ENCODE measurements around the gene OPN4.
"Not testable (repeated sequence)": the region's sequence is repeated elsewhere in the genome, so short reads cannot be mapped to it uniquely, and the experiment has no call there.

The OPN4 gene

GRCh38 chr10:86644152-86644793 is 10.1 kb upstream of the OPN4 start:
- Histone ChIP-seq H2BK15ac (ENCODE audit: low read depth, poor library complexity, severe bottlenecking) (no peak overlapping the region), H3K79me1 (replicated peaks; ENCODE audit: low read length, poor library complexity, severe bottlenecking) (no peaks in the 10 kb centered on the region), H3K9me3 (ENCODE audit: control insufficient read depth, low read length) (no peaks in the 10 kb centered on the region), H3K18ac (ENCODE audit: low read depth in 1 of 2, low read length in 2 of 2) (no peak overlapping the region), H3K4ac (ENCODE audit: low read depth in 1 of 2, low read length in 2 of 2) (peak overlapping the region in 1 of 2 experiments; percentile 14), H3K36me3 (ENCODE audit: control insufficient read depth in 1 of 2, insufficient read depth in 2 of 2, low read depth in 1 of 2, low read length in 2 of 2) (no peaks in the 10 kb centered on the region), H3K14ac (ENCODE audit: low read length in 2 of 2) (peak overlapping the region in 1 of 2 experiments; percentile 76), H4K91ac (ENCODE audit: low read length) (no peak overlapping the region), H2BK120ac (ENCODE audit: low read depth, low read length) (no peak overlapping the region), H3K4me1 (ENCODE audit: control insufficient read depth, insufficient read depth, low read depth, low read length) (peaks cover 23% of the 10 kb centered on the region), H3K4me2 (ENCODE audit: low read length, poor library complexity, severe bottlenecking) (no peak overlapping the region), H3K4me3 (ENCODE audit: insufficient read depth in 1 of 2, low read depth in 1 of 2, low read length in 2 of 2) (no peak overlapping the region), H3K23ac (ENCODE audit: low read length in 2 of 2) (no peak overlapping the region), H2BK5ac (ENCODE audit: low read depth, low read length, poor library complexity, severe bottlenecking) (no peak overlapping the region), H2BK12ac (ENCODE audit: low read length in 2 of 2) (no peak overlapping the region), H3K27me3 (ENCODE audit: control insufficient read depth in 1 of 2, insufficient read depth in 1 of 2, low read length in 2 of 2) (no peaks in the 10 kb centered on the region), H2AFZ (ENCODE audit: low read depth, low read length) (no peak overlapping the region), H2AK5ac (ENCODE audit: low read length, severe bottlenecking) (no peak overlapping the region), H3K9ac (ENCODE audit: low read length) (no peak overlapping the region), H3K27ac (ENCODE audit: low read length, poor library complexity, severe bottlenecking) (no peak overlapping the region), H4K8ac (ENCODE audit: low read length) (no peak overlapping the region)
- peak; percentile 38 for DNase-seq
- WGBS = 51% methylated on average over 5 of the region's 5 CpGs

- Histone ChIP-seq H3K9me3 (ENCODE audit: control insufficient read depth, low read length) (no peaks in the 10 kb centered on the region), H2BK15ac (ENCODE audit: low read depth, poor library complexity, severe bottlenecking) (no peak overlapping the region), H2BK12ac (ENCODE audit: low read length in 2 of 2) (peak overlapping the region in 1 of 2 experiments; percentile 6), H4K91ac (ENCODE audit: low read length) (no peak overlapping the region), H2AK5ac (ENCODE audit: low read length, severe bottlenecking) (no peak overlapping the region), H2BK5ac (ENCODE audit: low read depth, low read length, poor library complexity, severe bottlenecking) (no peak overlapping the region), H3K4ac (ENCODE audit: low read depth in 1 of 2, low read length in 2 of 2) (peak overlapping the region in 1 of 2 experiments; percentile 14), H3K36me3 (ENCODE audit: control insufficient read depth in 1 of 2, insufficient read depth in 2 of 2, low read depth in 1 of 2, low read length in 2 of 2) (no peaks in the 10 kb centered on the region), H3K79me1 (replicated peaks; ENCODE audit: low read length, poor library complexity, severe bottlenecking) (no peaks in the 10 kb centered on the region), H3K27ac (ENCODE audit: low read length, poor library complexity, severe bottlenecking) (no peak overlapping the region), H3K4me3 (ENCODE audit: insufficient read depth in 1 of 2, low read depth in 1 of 2, low read length in 2 of 2) (no peak overlapping the region), H4K8ac (ENCODE audit: low read length) (no peak overlapping the region), H3K9ac (ENCODE audit: low read length) (no peak overlapping the region), H3K4me2 (ENCODE audit: low read length, poor library complexity, severe bottlenecking) (no peak overlapping the region), H3K14ac (ENCODE audit: low read length in 2 of 2) (no peak overlapping the region), H2AFZ (ENCODE audit: low read depth, low read length) (no peak overlapping the region), H3K4me1 (ENCODE audit: control insufficient read depth, insufficient read depth, low read depth, low read length) (peaks cover 30% of the 10 kb centered on the region), H3K18ac (ENCODE audit: low read depth in 1 of 2, low read length in 2 of 2) (no peak overlapping the region), H3K23ac (ENCODE audit: low read length in 2 of 2) (no peak overlapping the region), H3K27me3 (ENCODE audit: control insufficient read depth in 1 of 2, insufficient read depth in 1 of 2, low read length in 2 of 2) (no peaks in the 10 kb centered on the region), H2BK120ac (ENCODE audit: low read depth, low read length) (no peak overlapping the region)
- no peak for DNase-seq
- 70% methylated on average over 5 of the region's 5 CpGs for WGBS
Observed at GRCh38 chr10:86644794-86645445, 9.4 kb upstream of the OPN4 start.

GRCh38 chr10:86645621-86646165 is 8.7 kb upstream of the OPN4 start:
- H2BK120ac ChIP-seq (ENCODE audit: low read depth, low read length); H3K9ac ChIP-seq (ENCODE audit: low read length); H4K91ac ChIP-seq (ENCODE audit: low read length); H3K27me3 ChIP-seq (ENCODE audit: control insufficient read depth in 1 of 2, insufficient read depth in 1 of 2, low read length in 2 of 2); H3K4me2 ChIP-seq (ENCODE audit: low read length, poor library complexity, severe bottlenecking); H3K18ac ChIP-seq (ENCODE audit: low read depth in 1 of 2, low read length in 2 of 2); H2BK12ac ChIP-seq (ENCODE audit: low read length in 2 of 2); H3K23ac ChIP-seq (ENCODE audit: low read length in 2 of 2); H3K4me3 ChIP-seq (ENCODE audit: insufficient read depth in 1 of 2, low read depth in 1 of 2, low read length in 2 of 2); H3K36me3 ChIP-seq (ENCODE audit: control insufficient read depth in 1 of 2, insufficient read depth in 2 of 2, low read depth in 1 of 2, low read length in 2 of 2); H2AK5ac ChIP-seq (ENCODE audit: low read length, severe bottlenecking); H3K27ac ChIP-seq (ENCODE audit: low read length, poor library complexity, severe bottlenecking); H3K14ac ChIP-seq (ENCODE audit: low read length in 2 of 2); H2AFZ ChIP-seq (ENCODE audit: low read depth, low read length); H3K4ac ChIP-seq (ENCODE audit: low read depth in 1 of 2, low read length in 2 of 2); H2BK15ac ChIP-seq (ENCODE audit: low read depth, poor library complexity, severe bottlenecking); DNase-seq; H4K8ac ChIP-seq (ENCODE audit: low read length); H3K9me3 ChIP-seq (ENCODE audit: control insufficient read depth, low read length); H3K79me1 ChIP-seq (replicated peaks; ENCODE audit: low read length, poor library complexity, severe bottlenecking); H2BK5ac ChIP-seq (ENCODE audit: low read depth, low read length, poor library complexity, severe bottlenecking): not testable (repeated sequence)
- 95% methylated on average over 3 of the region's 5 CpGs for WGBS
- H3K4me1 ChIP-seq (ENCODE audit: control insufficient read depth, insufficient read depth, low read depth, low read length) = peaks cover 30% of the 10 kb centered on the region

GRCh38 chr10:86646532-86646931 is 7.8 kb upstream of the OPN4 start:
- no peak overlapping the region for H3K27ac ChIP-seq (ENCODE audit: low read length, poor library complexity, severe bottlenecking)
- H3K4me3 ChIP-seq (ENCODE audit: insufficient read depth in 1 of 2, low read depth in 1 of 2, low read length in 2 of 2) = no peak overlapping the region
- no peaks in the 10 kb centered on the region for H3K9me3 ChIP-seq (ENCODE audit: control insufficient read depth, low read length)
- no peak overlapping the region for H3K9ac ChIP-seq (ENCODE audit: low read length)
- H2AK5ac ChIP-seq (ENCODE audit: low read length, severe bottlenecking) = no peak overlapping the region
- 98% methylated on average over 5 of the region's 5 CpGs for WGBS
- no peaks in the 10 kb centered on the region for H3K79me1 ChIP-seq (replicated peaks; ENCODE audit: low read length, poor library complexity, severe bottlenecking)
- H3K36me3 ChIP-seq (ENCODE audit: control insufficient read depth in 1 of 2, insufficient read depth in 2 of 2, low read depth in 1 of 2, low read length in 2 of 2) = no peaks in the 10 kb centered on the region
- H3K4ac ChIP-seq (ENCODE audit: low read depth in 1 of 2, low read length in 2 of 2) = no peak overlapping the region
- no peak overlapping the region for H4K8ac ChIP-seq (ENCODE audit: low read length)
- no peak overlapping the region for H3K14ac ChIP-seq (ENCODE audit: low read length in 2 of 2)
- H2BK15ac ChIP-seq (ENCODE audit: low read depth, poor library complexity, severe bottlenecking) = no peak overlapping the region
- no peak for DNase-seq
- H2BK12ac ChIP-seq (ENCODE audit: low read length in 2 of 2) = peak overlapping the region in 1 of 2 experiments; percentile 22
- no peak overlapping the region for H4K91ac ChIP-seq (ENCODE audit: low read length)
- peaks cover 30% of the 10 kb centered on the region for H3K4me1 ChIP-seq (ENCODE audit: control insufficient read depth, insufficient read depth, low read depth, low read length)
- H3K23ac ChIP-seq (ENCODE audit: low read length in 2 of 2) = no peak overlapping the region
- no peak overlapping the region for H3K18ac ChIP-seq (ENCODE audit: low read depth in 1 of 2, low read length in 2 of 2)
- H2BK5ac ChIP-seq (ENCODE audit: low read depth, low read length, poor library complexity, severe bottlenecking) = no peak overlapping the region
- no peak overlapping the region for H2AFZ ChIP-seq (ENCODE audit: low read depth, low read length)
- H3K27me3 ChIP-seq (ENCODE audit: control insufficient read depth in 1 of 2, insufficient read depth in 1 of 2, low read length in 2 of 2) = no peaks in the 10 kb centered on the region
- no peak overlapping the region for H2BK120ac ChIP-seq (ENCODE audit: low read depth, low read length)
- H3K4me2 ChIP-seq (ENCODE audit: low read length, poor library complexity, severe bottlenecking) = no peak overlapping the region

Data from mesenchymal stem cell (in vitro differentiated cells and primary cell).